NB4 (cell line): ENCODE measurements around the gene SCO1.

Source experiments
- DNase-seq: peaks from one replicate; pipeline ENCODE4 v3.0.0; 2010; ENCODE audit warnings: low read depth
- H3K4me3 ChIP-seq: one replicate; pipeline ENCODE4 v1.5.1; 2011; ENCODE audit warnings: mild to moderate bottlenecking, low read depth, low read length, moderate library complexity
- CTCF ChIP-seq: IDR thresholded peaks from one replicate; pipeline ENCODE4 v1.5.1; 2012; ENCODE audit warnings: low read depth, low read length
- MAX ChIP-seq: IDR thresholded peaks from 2 replicates; pipeline ENCODE4 v1.6.1; 2011; ENCODE audit warnings: low read depth, low read length
- MYC ChIP-seq: IDR thresholded peaks from 2 replicates; pipeline ENCODE4 v1.6.1; 2011; ENCODE audit warnings: low read depth, low read length
- POLR2A ChIP-seq: IDR thresholded peaks from 2 replicates; pipeline ENCODE4 v1.6.1; 2011; ENCODE audit warnings: mild to moderate bottlenecking; ENCODE audit not compliant: insufficient read length; ENCODE audit errors: extremely low read depth

The SCO1 gene

GRCh38 chr17:10663231-10663630 lies 34.1 kb downstream of the SCO1 start:
- TF ChIP-seq POLR2A (no peak), MAX (no peak), CTCF (no peak), MYC (no peak)
- no peak for DNase-seq
- H3K4me3 ChIP-seq: no peak overlapping the region

- no peak overlapping the region for H3K4me3 ChIP-seq
- TF ChIP-seq MYC (no peak), POLR2A (no peak), MAX (no peak), CTCF (no peak)
- DNase-seq: no peak
These were observed 35.9 kb downstream of the SCO1 start for GRCh38 chr17:10661437-10661836.

GRCh38 chr17:10657879-10658278 lies 39.5 kb downstream of the SCO1 start:
- no peak for TF ChIP-seq CTCF
- no peak for TF ChIP-seq POLR2A
- TF ChIP-seq MAX: no peak
- TF ChIP-seq MYC: no peak

GRCh38 chr17:10657148-10657547 lies 40.2 kb downstream of the SCO1 start, which contains the start of gene MYH3:
MYH3 (minus strand) TSS chr17:10657309; CDS start chr17:10655064, 2,245 bp downstream.
- H3K4me3 ChIP-seq: no peak within 1 kb of the TSS
- DNase-seq: no peak
- no peak for TF ChIP-seq MYC
- no peak for TF ChIP-seq CTCF
- TF ChIP-seq POLR2A: no peak
- TF ChIP-seq MAX: no peak

More at GRCh38 chr17:10657879-10658278, 39.5 kb downstream of the SCO1 start:
- no peak for DNase-seq
- no peak overlapping the region for H3K4me3 ChIP-seq

GRCh38 chr17:10653987-10654386 lies 43.3 kb downstream of the SCO1 start:
- H3K4me3 ChIP-seq: no peak overlapping the region
- TF ChIP-seq CTCF (no peak), MAX (no peak), MYC (no peak), POLR2A (no peak)
- DNase-seq: no peak

- no peak for TF ChIP-seq MYC
- TF ChIP-seq MAX: no peak
- TF ChIP-seq CTCF: no peak
- no peak for TF ChIP-seq POLR2A
These were observed 44.2 kb downstream of the SCO1 start for GRCh38 chr17:10652984-10653659.

More at GRCh38 chr17:10652984-10653659, 44.2 kb downstream of the SCO1 start:
- no peak for DNase-seq
- H3K4me3 ChIP-seq: no peak overlapping the region
